HG02885 (cell line): Measurements from ENCODE around the gene TRPM6.

Source experiments
- ATAC-seq: cut with Tn5 transposase; IDR thresholded peaks from one replicate; pipeline ENCODE4 v1.9.1; 2021; ENCODE audit warnings: mild to moderate bottlenecking; ENCODE audit not compliant: unreplicated experiment, poor library complexity

The TRPM6 gene

DNA sequence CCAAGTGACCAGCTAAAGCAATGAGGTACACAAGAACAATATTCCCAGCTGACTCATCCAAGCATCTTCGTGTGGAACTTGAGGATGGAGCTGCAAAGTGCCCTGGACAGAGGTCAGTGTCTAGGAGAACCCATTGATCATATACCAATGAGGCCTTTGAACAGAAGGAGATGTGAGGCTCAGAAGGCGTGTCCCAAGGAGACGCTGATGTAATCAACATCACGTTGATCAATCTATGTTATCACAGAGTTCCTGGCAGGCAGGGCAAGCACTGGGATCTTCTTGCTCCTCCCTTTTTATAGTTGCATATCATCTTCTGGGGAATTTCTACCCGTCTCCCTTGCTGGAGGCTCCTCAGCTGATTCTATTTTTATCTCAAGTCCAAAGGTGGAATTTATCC is 163.4 kb downstream of the TRPM6 start:
- ATAC-seq, result no peak

DNA sequence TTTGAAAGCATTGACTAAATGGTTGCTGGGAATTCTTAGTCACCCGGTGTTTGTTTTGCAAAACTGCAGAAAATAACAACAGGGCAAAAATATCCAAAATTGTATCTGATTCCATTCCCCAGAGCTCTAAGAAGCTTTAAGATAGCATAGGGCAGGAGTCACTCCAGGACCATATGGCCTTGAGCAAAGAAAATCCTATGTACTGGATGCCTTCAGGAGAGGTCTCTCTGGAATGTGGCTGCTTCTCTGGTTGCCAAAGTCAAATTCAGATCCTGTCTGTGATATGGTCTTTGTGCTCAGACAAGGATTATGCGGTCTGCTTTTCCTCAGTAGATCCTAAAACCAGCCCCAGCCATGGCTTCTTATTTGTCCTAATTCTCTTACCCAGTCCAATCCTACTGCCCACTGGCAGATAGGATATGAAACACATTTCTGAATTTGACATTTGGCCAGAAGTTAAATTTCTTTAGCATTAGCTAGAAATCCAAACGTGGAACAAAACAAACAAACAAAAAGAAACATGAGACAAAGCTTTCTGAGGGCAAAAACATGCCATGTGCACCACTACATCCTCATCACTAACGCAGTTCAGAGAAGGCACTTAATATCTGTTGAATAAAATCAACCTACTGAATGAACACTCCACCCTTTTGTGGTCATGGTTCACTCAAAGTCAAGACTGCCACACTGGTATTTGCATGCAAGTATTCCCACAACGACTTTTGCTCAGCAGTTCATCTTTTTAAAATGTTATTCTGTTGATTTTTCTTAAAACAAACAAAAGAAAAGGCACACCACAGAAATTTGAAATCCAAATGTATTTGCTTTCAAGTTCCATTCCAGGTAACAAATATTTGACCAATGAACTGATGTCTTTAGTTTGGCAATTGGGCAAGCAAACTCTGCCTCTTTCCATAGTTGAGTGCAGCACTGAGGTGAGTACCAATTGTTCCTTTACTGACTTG is 165.7 kb downstream of the TRPM6 start:
- ATAC-seq, result no peak

DNA sequence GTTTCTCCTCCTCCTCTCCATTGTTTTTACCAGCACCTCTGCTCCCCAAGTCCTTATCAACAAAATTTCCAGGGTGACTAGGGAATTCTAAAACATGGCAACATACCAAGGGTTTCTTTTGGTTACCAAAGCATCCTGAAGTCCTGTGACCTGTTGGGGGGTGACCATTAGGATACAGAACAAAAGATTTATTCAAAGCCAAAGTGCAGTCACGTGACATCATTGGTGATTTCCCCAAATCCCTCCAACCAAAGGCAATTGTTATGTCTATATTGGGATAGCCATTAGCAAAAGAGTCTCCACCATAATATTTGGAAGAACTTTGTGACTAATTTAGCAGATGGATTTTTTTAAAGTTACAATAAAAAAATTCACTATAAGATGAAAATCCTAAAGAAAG is 168.4 kb downstream of the TRPM6 start:
- ATAC-seq, result no peak

DNA sequence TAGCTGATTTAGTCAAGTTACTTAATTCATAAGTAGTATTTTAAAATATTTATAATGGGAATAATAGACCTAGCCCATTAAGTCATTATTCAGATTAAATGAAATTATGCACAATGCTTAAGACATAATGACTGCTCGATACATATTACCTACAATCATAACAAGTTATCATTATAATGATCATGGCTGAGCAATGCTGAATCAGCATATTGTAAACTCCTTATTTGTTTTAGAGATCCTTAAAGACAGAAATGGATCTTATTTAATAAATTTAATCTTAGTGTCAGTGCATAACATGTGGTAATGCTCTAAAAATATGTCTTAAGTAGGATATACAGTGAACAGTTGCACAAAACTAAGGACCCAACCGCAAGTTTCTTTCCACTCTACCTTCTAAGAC is 169.0 kb downstream of the TRPM6 start:
- ATAC-seq, result no peak

DNA sequence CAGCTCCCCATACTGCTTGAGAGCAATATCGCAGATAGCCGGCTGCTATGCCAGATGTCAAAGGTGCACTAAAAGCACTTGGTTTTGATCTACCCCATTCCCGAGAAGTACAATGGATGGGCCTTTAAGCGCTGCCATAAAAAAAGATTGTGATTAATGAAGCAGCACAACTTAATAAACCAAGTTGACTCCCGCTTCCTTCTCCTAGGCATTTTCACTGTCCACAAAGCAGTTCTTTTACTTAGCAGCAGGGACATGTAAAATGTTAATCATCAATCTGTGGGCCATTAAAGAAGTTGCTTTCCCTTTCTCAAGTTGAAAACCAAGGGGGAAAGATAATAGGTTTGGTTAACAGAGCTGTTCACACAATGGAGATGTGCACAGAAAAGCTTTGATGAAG is 176.4 kb downstream of the TRPM6 start:
- no peak for ATAC-seq

DNA sequence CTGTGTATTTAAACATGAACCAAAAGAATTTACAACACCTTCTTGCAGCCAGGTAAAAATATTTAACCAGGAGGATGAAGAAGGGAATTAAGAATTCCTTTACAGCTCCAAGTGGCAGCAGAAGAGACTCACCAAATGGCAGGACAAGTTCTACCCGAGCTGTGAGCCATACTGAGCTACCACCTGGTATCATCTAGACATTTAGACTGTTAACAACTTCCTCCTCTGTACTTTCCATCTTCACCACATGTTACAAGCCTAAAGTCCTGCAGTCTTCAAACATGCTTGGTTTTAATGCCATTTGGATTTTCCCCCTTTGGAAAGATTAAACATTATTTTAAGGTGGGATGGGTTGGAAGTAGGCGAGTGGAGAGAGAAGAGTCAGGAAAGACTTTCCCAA is 190.2 kb downstream of the TRPM6 start:
- peak; percentile 64 for ATAC-seq

DNA sequence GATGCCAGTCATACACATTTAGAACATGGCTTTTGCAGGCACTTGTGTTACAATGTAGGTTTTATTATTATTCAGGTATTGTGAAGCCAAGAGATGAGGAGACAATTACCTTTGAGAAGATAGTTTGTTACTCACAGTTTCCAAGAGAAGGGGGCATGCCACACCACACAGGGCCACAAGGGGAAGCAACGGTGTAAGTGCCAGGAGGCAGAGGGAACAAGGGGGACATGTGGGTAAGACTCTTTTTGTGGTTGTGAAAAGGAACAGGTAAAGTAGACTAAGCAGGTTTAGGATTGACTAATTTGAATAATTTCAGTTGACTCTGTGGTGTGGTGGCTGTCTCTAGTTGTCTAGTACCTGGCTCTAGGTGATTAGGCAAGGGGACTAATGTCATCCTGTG is 191.2 kb downstream of the TRPM6 start:
- no peak for ATAC-seq

DNA sequence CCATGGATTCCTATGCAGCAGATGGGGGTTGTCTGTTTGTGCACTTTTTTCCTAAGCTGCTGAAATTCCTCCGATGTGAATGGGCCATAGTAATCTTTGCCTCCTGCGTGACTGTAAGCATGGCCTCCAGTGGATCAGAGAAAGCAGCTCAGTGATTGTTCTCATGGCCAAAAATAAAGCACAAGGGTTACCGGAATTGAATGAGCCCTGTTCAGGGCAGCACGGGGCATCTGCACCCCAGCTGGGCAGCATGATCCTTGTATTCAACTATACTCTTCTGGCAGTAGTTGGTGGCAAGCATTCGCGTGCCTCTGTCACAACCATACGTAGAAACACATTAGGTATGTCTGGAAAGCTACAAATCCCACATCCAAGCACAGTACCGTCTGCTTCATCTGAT is 196.7 kb downstream of the TRPM6 start:
- ATAC-seq, result no peak

DNA sequence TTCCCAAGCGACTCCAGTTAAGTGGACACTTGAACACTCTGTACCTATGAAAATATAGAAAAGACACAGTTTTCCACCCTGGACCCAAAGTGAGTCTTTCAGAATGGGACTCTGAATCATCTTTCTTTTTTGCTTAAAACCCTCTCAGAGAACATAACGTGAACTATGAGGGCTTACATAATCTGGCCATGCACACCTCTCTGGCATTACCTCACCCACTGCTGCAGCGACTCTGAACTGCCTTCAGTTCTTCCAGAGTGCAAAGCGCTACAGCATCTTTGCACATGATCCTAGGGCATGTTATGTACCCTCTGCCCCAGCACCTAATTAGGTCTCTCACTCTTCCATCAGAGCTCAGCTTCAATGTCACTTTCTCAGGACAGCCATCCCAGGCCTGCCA is 204.4 kb downstream of the TRPM6 start:
- no peak for ATAC-seq

DNA sequence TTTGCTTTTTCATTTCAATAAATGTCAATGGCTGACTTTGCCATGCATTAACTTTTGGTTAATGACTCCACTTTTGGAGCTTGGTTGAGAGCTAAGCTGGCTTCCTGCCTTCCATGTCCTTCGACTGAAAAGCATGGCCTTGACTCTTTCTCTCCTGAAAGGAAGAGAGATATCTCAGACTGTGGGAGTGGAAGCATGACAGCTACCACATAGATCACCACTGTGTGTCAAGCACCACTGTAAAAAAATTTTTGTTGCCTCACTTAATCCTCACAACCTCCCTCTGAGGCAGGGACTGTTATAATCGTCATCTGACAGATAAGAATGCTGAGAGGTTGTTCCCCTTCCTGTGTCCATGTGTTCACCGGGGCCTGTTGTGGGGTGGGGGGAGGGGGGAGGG is 205.8 kb downstream of the TRPM6 start:
- no peak for ATAC-seq

DNA sequence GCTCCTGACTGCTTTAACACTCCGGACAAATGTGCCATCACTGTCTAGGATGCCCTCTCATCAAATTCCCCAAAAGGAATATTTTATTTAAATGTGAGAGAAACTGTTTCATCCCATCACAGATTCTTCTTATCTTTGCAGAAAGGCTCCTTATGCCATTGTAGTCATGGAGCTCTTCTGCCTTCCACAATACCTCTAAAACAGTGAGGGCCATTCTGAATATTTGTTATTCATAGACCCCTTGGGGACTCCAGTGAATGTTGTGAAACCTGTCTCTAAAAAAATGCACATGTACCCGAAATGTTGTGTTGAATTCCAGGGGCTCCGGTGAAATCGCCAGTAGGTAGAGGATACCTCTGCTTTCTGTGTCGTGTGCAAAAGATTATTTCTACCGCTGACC is 213.6 kb downstream of the TRPM6 start:
- no peak for ATAC-seq
